H7 (cell line): ENCODE data around the gene UGT1A5. TPM values are rescaled to one million over a fixed set of nuclear protein-coding genes. Genes with fewer than 3 reads are reported as not detected.
"Not testable (repeated sequence)": the region's sequence is repeated elsewhere in the genome, so short reads cannot be mapped to it uniquely, and the experiment has no call there.

Source experiments
- DNase-seq: peaks from one replicate; pipeline ENCODE4 v3.0.0; 2012
- H3K27me3 ChIP-seq: 2 replicates; pipeline ENCODE4 v1.6.0; 2011; ENCODE audit warnings: mild to moderate bottlenecking, low read length; ENCODE audit not compliant: control insufficient read depth, insufficient read depth
- H3K36me3 ChIP-seq: replicated peaks from 2 replicates; pipeline ENCODE4 v1.5.1; 2011; ENCODE audit warnings: low read length; ENCODE audit not compliant: control insufficient read depth, insufficient read depth
- H3K4me3 ChIP-seq: 2 replicates; pipeline ENCODE4 v1.5.1; 2011; ENCODE audit warnings: low read depth, mild to moderate bottlenecking, control low read depth, low read length, moderate library complexity; ENCODE audit not compliant: insufficient read depth
- total RNA-seq: library from RNA; depleted of rRNA; stranded (reverse); fragments of >200 nt; shearing (Covaris generic); gene quantifications from 2 replicates; pipeline ENCODE4 v1.2.3, GENCODE V29; 2014

The UGT1A5 gene
- total RNA-seq, 1 experiment from 2014 or later, result not detected

DNA sequence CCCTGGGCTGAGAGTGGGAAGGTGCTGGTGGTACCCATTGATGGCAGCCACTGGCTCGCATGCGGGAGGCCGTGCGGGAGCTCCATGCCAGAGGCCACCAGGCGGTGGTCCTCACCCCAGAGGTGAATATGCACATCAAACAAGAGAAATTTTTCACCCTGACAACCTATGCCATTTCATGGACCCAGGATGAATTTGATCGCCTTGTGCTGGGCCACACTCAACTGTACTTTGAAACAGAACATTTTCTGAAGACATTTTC, 34.5 kb downstream of the UGT1A5 start:
- H3K36me3 ChIP-seq, result no peaks in the 10 kb centered on the region
- no peak overlapping the region for H3K4me3 ChIP-seq
- no peak for DNase-seq
- no peaks in the 10 kb centered on the region for H3K27me3 ChIP-seq

DNA sequence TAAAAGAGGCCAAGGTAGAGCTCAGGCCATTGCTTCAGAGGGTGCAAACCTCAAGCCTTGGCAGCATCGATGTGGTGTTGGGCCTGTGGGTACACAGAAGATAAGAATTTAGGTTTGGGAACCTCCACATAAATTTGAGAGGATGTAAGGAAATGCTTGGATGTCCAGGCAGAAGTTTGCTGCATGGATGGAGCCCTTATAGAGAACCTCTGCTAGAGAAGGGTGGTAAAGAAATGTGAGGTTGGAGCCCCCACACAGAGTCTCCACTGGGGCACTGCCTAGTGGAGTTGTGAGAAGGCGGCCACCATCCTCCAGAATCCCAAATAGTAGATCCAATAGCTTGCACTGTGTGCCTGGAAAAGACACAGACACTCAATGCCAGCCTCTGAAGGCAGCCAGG, 38.0 kb downstream of the UGT1A5 start:
- not testable (repeated sequence) for H3K27me3 ChIP-seq, H3K36me3 ChIP-seq, H3K4me3 ChIP-seq, DNase-seq

DNA sequence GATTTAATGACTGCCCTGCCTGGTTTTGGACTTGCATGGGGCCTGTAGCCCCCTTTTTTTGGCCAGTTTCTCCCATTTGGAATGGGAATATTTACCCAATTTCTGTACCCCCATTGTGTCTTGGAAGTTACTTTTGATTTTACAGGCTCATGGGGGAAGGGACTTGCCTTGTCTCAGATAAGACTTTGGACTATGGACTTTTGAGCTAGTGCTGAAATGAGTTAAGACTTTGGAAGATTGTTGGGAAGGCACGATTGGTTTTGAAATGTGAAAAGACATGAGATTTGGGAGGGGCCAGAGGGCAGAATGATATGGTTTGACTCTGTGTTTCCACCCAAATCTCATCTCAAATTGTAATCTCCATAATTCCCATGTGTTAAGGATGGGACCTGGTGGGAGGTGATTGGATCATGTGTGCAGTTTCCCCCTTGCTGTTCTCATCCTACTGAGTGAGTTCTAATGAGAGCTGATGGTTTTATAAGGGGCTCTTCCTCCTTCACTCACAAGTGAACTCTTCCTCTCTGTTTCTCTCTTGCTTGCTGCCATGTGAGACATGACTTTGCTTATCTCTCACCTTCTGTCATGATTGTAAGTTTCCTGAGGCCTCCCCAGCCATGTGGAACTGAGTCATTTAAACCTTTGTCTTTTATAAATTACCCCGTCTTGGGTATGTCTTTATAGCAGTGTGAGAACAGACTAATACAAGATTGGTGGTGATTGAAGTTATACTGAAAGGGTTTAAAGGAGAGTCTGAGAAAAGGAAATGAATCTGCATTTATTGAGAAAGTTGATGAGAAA, 38.7 kb downstream of the UGT1A5 start:
- H3K27me3 ChIP-seq, H3K4me3 ChIP-seq, H3K36me3 ChIP-seq, DNase-seq: not testable (repeated sequence)

DNA sequence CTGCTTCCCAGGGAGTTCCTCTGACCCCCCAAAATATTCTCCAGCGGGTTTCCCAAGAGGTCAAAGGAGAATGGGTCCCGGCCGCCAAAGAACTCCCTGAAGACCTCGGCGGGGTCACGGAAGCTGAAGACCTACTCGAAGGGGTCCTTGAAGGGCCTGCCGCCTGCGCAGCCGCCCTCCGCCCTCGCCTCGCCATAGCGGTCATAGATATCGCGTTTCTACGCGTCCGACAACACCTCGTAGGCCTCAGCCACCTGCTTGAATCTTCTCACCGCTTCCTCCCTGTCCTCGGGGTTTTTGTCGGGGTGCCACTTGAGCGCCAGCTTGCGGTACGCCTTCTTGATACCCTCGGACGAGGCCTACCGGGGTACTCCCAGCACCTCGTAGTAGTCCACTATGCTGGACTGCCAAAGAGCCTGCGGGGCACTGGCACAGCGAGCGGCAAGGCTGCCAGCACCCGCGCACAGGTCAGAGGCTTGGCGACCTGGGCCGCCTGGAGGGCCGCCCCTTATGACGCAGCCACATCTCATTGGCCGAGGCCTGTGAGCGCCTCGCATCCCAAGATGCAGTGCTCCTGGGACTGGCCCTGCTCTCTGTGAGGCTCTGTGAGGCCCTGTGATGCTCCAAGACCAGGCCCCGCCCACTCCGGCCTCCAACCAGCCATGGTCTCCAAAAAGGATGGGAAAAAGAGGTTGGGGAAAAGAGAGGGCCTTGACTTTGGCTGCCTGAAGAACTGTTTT, 42.3 kb downstream of the UGT1A5 start:
- DNase-seq, result no peak
- Histone ChIP-seq H3K36me3 (no peaks in the 10 kb centered on the region), H3K4me3 (no peak overlapping the region), H3K27me3 (no peaks in the 10 kb centered on the region)

DNA sequence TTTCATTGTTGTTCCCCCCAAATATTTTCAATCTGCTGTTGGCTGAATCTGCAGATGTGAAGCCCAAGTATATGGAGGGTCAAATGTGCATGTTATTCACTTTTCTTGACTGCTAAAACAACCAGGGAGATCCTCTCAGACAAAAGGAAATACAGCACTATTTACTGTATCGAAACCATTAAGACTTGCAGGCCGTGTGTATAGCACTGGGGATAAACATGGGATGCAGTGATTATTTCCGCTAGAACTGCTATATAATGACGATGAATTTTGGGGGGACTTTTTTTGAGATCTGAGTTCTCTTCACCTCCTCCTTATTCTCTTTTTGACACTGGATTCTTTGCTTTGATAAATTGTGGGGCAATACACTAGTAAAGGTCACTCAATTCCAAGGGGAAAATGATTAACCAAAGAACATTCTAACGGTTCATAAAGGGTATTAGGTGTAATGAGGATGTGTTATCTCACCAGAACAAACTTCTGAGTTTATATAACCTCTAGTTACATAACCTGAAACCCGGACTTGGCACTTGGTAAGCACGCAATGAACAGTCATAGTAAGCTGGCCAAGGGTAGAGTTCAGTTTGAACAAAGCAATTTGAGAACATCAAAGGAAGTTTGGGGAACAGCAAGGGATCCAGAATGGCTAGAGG, 43.8 kb downstream of the UGT1A5 start:
- H3K4me3 ChIP-seq, result no peak overlapping the region
- no peaks in the 10 kb centered on the region for H3K36me3 ChIP-seq
- no peaks in the 10 kb centered on the region for H3K27me3 ChIP-seq
- DNase-seq, result no peak

DNA sequence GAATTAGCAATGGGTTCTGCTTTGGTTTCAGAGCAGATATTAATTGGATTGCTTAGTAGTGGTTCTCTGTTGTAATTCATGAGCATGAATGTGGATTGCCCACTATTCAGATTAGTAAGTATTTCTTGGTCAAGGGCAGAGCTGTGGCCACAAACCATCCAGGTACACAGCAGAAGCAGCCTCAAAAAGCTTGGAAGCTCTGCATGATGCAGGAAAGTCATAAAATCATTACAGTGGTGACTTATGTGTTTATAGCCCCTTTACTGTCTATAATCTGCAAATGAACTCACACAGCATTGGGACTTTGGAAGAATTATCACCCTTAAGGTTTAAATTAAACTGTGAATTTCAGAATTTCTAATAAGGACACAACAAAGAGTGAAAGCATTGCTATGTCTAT, 45.4 kb downstream of the UGT1A5 start:
- Histone ChIP-seq H3K27me3 (no peaks in the 10 kb centered on the region), H3K36me3 (no peaks in the 10 kb centered on the region), H3K4me3 (no peak overlapping the region)
- no peak for DNase-seq

DNA sequence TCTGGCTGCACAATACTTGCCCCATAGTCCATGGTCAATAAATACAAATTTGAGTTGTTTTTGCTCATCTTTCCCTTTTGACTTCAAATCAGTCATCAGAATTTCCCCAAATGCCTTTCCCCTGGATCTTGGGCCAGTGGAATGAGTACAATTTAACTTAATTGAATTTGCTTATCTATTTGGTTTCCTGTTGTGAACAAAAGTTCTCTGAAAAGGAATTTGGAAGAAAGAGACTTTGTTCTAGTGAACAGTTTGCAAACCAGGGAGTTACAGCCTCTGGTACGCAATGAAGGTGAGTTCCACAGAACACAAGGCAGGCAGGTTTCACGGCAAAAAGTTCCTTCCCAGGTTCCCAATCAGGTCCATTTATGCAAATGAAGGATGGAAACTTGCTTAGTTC, 46.1 kb downstream of the UGT1A5 start:
- Histone ChIP-seq H3K36me3 (no peaks in the 10 kb centered on the region), H3K27me3 (no peaks in the 10 kb centered on the region), H3K4me3 (no peak overlapping the region)
- DNase-seq, result no peak

DNA sequence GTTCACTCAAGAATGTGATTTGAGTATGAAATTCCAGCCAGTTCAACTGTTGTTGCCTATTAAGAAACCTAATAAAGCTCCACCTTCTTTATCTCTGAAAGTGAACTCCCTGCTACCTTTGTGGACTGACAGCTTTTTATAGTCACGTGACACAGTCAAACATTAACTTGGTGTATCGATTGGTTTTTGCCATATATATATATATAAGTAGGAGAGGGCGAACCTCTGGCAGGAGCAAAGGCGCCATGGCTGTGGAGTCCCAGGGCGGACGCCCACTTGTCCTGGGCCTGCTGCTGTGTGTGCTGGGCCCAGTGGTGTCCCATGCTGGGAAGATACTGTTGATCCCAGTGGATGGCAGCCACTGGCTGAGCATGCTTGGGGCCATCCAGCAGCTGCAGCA, 47.3 kb downstream of the UGT1A5 start, which contains the start of gene UGT1A1:
TSS of gene UGT1A1 (plus strand) at position 228 of the 400 bp plus-strand sequence. CDS start at position 246, 18 bp downstream.
- Histone ChIP-seq H3K4me3 (no peak within 1 kb of the TSS), H3K36me3 (no peaks in the 10 kb centered on the region), H3K27me3 (no peaks in the 10 kb centered on the region)
- DNase-seq, result no peak

DNA sequence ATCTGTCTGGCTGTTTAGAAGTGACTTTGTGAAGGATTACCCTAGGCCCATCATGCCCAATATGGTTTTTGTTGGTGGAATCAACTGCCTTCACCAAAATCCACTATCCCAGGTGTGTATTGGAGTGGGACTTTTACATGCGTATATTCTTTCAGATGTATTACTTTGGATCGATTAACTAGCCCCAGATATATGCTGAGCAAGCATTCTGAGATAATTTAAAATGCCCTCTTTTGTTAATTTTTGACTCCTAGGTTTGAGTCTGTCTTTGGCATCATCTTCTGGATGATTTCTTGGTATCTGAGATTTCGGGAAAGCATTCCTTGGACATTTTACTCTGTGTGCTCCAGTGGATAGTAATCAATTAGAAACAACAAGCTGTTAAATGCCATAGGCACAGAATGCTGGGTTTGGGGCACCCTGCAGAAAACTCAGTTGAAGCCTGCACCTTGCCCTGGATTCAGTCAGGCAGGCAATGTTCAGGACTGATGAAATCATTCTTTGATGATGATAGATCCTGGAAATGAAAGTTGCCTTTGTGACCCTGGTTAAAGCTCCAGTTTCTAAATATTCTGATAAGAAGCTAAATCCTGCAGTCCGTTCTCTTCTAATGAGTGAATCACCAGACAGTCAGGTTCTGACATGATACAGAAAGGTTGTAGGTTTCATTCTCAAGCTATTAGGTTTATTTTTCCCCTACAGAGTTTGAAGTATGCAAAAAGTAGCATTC, 48.5 kb downstream of the UGT1A5 start:
- H3K27me3 ChIP-seq, result no peaks in the 10 kb centered on the region
- H3K4me3 ChIP-seq, result no peak overlapping the region
- no peak for DNase-seq
- H3K36me3 ChIP-seq, result no peaks in the 10 kb centered on the region

DNA sequence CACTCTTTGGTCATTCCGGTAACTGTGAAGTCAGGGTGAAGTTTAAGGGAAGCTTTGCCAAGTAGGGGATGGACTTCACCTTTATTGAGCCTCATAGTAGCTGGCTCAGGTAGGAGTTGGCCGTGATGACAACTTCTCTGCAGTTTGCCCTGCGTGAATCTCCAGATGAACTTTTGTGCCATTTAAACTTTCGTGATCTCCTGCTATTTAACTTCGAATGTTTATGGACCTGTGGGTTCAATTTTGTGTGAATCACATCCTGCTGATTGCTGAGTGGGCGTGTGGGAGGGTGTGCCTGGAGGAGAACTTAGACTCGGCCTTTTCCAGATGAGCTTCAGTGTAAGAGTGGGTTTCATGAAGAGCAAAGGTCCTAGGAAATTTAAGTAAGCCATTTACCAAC, 51.6 kb downstream of the UGT1A5 start:
- DNase-seq, result no peak
- Histone ChIP-seq H3K36me3 (no peaks in the 10 kb centered on the region), H3K27me3 (no peaks in the 10 kb centered on the region), H3K4me3 (no peak overlapping the region)

DNA sequence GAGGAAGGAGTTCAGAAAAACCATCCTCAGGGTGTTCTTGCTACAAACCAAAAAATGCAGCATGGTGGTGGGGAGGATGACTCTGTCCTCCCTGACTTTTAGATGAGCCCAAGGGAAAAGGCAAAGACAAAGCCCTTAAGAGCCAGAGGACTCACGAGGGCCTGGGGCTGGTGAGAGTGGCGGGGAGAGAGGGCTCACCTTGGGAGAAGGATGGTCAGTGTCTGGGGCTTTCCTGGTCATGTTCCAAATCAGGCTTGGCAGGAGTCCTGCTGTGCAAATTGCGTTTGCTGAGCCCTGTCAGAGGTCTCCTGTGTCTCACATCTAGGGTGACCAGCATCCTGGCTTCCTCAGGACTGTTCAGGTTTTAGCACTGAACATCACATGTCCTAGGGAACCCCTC, 52.1 kb downstream of the UGT1A5 start:
- Histone ChIP-seq H3K27me3 (no peaks in the 10 kb centered on the region), H3K36me3 (no peaks in the 10 kb centered on the region), H3K4me3 (no peak overlapping the region)
- no peak for DNase-seq

DNA sequence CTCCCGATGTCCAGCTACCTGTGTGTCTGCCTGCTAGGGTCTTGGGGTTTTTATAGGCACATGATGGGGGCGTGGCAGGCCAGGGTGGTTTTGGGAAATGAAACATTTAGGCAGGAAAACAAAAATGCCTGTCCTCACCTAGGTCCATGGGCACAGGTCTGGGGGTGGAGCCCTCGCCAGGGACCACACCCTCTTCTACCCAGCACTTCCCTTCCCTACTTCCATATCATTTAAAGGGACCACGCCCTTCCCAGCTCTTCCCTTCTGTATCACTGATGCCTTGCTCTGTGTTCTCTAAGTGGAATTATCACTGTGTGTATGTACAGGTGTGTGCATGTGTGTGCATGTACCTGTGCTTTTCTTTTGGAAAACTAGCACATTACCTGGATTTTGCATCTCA, 53.7 kb downstream of the UGT1A5 start:
- no peak overlapping the region for H3K4me3 ChIP-seq
- no peaks in the 10 kb centered on the region for H3K36me3 ChIP-seq
- H3K27me3 ChIP-seq, result no peaks in the 10 kb centered on the region
- no peak for DNase-seq

DNA sequence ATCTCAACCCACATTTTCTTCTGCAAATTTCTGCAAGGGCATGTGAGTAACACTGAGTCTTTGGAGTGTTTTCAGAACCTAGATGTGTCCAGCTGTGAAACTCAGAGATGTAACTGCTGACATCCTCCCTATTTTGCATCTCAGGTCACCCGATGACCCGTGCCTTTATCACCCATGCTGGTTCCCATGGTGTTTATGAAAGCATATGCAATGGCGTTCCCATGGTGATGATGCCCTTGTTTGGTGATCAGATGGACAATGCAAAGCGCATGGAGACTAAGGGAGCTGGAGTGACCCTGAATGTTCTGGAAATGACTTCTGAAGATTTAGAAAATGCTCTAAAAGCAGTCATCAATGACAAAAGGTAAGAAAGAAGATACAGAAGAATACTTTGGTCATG, 55.4 kb downstream of the UGT1A5 start:
- Histone ChIP-seq H3K4me3 (no peak overlapping the region), H3K36me3 (no peaks in the 10 kb centered on the region), H3K27me3 (no peaks in the 10 kb centered on the region)
- DNase-seq, result no peak

DNA sequence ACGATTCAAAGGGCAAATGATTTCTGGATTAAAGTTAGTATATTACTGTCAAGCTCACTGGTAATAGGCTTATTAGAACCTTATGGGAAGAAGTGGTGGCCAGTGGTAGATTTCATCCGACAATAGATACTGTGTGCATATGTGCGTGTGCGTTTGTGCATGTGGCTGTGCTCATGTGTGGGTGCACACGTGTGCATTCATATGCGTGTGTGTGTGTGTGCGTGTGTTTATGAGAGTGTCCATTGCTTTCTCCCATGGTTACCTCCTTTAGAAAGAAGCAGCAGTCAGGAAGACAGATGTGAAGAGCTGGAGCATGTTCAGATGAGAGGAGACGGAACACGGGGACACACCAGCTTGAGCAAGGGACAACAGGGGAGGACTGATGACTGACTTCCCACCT, 56.6 kb downstream of the UGT1A5 start:
- Histone ChIP-seq H3K27me3 (no peaks in the 10 kb centered on the region), H3K4me3 (no peak overlapping the region), H3K36me3 (no peaks in the 10 kb centered on the region)
- no peak for DNase-seq
